Muscle of arm (tissue), 12 donors: ENCODE measurements around the gene STPG1. TPM values are rescaled to one million over a fixed set of nuclear protein-coding genes. Genes with fewer than 3 reads are reported as not detected.

Experiments
- DNase-seq: peaks from one replicate; pipeline ENCODE4 v3.0.0-alpha.2; 2013
- polyA plus RNA-seq, 12 donors: library from polyadenylated mRNA; unstranded; fragments of 120-200 nt; gene quantifications; one replicate each; pipeline ENCODE4 v1.2.1, GENCODE V29; 2013; ENCODE audit not compliant: insufficient read length in 12 of 12

Gene STPG1
- polyA plus RNA-seq, 12 donors: 1.1 to 5.2 (median 1.5) TPM; not detected in 2

DNA sequence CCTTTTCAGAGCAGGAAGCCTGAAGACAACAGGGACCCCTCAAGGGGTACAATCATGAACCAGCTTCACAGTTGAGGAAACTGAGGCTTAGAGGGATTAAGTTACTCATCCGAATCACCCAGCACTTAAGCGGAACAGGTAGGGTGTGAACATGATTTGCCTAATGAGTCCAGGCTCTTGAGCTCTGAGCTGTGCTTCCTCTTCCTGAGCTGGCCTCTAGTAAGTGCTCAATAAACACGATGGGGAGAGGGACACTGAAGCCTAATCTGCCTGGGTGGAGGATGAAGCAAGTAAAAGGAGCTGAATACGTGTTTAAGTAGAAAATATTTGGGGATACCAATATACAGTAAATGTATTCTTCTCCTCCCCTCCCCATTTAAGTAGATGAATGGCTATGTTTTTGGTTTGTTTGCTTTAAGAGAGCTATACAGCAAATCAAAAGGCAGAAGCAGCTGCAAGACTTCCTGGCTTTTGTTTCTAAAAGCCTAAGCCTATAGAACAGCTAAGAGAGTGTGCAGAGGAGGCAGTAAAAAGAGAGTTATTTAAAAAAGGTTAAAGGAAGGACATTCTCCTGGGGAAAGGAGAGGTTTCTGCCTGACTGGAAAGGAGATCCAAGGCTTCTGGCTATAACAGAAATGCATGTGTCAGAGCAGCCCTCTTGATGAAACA is 20.5 kb downstream of the STPG1 start:
- DNase-seq: no peak

- no peak for DNase-seq
These were observed 21.0 kb downstream of the STPG1 start for GRCh38 chr1:24392604-24392946.

GRCh38 chr1:24391882-24392603 is 21.5 kb downstream of the STPG1 start:
- DNase-seq: peak; percentile 35

GRCh38 chr1:24390924-24391782 is 22.4 kb downstream of the STPG1 start:
- DNase-seq: peak; percentile 71

DNA sequence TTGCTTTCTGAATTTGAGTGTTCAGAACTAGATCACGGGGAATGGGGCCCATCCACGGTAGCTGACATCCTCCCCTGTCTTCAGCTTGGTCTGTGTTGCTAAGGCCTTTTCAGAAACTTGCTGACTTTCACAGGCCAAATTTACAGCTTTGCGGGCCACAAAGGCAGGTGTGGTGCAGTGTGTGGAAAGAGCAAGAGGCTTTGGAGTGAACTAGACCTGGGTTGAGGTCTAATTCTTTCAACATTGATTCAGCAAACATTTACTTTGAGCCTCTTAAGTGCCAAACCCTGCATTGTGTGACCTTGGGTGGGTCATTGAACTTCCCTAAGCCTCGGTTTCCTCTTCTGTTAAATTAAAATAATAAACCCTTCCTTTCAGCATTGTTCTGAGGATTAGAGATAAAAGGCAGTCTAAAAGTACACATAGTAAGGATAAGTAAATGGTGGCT is 24.3 kb downstream of the STPG1 start:
- DNase-seq: no peak

GRCh38 chr1:24388331-24388885 is 25.2 kb downstream of the STPG1 start:
- DNase-seq: no peak

DNA sequence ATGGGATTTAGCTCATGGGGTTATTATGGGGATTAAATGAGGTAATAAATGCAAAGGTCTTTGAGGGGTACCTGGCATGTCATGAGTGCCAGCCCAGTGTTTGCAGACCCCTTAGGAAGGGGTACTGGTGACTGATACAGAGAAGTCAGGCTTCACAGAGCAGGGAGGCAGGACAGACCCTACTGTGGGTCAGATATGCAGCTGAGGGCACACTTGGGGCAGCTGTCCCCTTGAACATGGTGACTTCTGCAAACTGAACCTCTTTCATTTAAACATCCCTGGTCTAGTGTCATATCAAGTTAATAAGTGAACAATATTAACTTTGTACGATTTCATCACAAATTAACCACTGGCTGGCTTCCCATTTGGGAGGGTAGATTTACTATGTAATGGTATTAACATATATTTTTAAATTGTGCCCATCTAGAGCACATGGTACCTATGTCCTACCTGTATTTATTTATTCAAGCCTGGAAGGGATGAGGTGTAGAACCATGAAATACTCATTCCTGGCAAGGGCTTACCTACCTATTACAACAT is 25.9 kb downstream of the STPG1 start:
- DNase-seq: no peak

DNA sequence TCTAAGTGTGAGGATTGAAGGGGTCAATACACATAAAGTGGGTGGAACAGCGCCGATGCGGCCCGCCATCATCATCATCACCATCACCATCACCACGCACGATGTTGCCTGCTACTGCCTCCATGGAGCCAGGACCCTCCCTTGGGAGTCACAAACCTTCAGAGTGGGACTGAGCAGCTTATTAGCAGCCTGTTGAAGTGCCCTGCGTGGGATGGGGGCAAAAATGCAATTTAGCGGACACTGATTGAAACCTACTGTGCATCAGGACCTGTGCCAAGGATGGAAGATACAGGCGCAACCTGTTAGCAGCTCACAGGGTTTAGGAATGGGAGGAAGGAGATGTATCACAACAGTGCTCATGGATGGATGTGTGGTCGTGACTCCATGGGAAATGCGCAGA is 26.7 kb downstream of the STPG1 start:
- no peak for DNase-seq

DNA sequence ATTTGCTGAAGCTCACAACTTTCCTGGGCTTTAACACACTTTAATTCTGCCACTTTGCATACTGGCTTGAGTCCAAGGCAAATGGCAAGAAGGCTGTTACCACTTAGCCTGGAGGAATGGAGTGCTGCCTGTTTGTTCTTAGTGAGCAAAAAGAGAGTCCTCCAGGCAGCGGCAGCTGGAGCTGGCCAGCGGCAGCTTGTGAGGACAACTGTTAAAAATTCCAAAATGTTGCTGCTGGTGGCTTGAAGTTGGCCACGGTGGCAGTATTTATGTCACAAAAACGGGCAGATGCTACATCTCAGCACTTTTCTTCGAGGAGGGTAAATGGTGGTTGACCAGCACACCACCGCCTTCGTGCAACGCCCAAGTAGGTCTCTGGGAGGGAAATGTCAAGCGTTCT is 27.3 kb downstream of the STPG1 start:
- no peak for DNase-seq

DNA sequence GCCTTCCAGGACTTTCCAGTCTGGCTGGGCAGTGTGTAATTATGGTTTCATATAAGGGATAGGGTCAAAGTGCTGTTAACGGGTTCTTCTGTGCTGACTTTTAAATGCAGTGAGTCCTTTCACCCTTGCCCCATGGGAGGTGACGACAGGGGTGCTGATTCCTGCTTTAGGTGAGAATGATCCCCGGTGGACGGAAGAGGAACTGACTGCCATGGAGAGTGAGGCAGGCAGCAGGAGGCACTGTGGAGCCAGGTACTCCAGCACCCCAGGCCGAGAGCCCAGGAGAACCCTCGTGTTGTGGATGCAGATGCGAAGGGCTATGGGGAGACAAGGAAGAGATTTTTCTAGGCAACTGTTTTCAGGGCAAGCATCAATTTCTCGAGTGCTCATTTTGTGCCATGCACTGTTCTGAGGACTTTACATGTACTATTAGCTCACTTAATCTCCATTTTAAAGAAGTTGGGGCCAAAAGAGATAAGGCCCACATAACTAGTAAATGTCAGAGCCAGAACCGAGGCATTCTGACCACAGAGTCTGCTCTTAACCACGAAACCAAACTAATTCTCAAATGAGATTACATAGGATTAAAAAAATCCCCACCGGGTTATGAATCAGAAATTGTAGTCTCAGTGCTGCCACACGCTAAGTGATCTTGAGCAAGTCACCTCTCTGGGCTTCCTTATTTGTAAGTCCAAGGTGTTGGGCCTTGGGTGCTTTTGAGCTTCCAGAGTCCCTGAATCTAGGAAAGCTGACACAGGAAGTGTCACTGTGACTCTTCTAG is 28.2 kb downstream of the STPG1 start:
- no peak for DNase-seq

DNA sequence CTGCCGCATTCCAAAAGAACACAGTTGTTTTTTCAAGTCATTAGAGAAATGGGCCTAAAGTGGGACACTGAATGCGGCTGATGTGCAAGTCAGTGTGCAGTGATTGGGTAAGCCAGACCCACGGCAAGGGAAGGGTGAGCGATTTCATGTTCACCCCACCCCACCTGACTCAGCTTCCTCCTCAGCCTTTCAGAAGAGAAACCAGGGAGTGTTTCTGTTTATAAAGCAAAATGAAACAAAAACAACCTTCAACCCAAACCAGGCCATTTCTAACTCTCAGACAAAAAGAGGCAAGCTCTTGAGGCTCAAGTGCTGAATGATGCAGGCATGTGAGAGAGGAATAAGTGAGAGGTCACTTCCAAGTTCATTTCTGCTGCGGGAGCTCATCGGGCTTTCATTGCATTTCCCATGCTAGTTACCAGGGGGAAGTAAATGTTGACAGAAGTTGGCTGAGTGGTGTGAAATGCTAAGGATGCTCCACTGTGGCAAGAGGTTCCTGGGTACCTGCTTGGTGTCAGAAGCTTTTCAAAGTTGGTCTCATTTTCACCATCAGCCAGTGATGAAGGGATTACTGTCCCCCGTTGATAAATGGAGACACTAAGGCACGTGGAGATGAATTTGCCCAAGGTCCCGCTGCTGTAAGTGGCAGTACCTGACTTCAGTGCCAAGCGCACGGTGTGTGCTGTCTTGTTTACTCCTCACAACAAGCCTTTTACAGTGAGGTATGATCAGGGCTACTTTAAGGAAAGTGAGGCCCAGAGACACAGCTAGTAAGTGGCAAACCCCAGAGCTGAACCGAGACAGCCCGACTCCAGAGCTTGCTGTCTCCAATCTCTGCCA is 29.1 kb downstream of the STPG1 start:
- no peak for DNase-seq

- DNase-seq: no peak
These were observed 30.1 kb downstream of the STPG1 start for GRCh38 chr1:24383381-24383940.

- DNase-seq: no peak
These were observed 31.4 kb downstream of the STPG1 start for GRCh38 chr1:24382165-24382577.

DNA sequence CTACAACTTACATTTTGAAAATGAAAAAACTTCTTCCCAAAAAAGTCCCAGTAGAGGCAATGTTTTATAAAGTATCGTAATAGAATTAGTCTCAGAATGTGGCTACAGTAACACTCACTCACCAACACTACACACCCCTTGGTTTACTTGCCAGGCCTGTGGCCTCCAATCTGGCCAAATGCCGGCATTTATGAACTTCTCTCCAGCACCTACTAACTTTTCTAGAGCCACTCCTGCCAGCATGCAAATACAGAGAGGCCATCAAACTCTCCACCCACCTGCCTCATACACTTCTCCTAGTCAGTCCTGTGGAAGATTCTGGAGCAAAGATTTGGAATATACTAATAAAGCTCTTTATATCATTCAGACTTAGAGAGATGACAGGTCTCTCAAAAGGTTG is 32.3 kb downstream of the STPG1 start:
- no peak for DNase-seq

DNA sequence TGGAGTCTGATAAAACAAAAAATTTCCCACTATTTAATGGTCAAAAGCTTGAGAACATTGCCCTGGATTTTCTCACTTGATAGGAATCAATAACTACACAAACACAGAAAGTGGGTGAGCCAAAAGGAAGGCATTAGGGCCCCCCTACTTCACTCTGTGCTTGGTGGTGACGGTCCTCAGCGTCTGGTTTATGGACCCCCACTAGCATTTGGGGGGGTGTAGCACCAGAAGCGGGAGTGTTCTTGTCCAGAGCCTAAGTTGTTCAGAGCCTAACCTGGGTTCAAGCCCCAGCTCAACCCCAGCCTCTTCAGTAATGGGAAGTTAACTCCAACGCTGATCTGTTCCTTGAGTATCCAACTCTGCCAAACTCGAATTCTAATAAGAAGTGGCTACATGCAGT is 33.1 kb downstream of the STPG1 start:
- DNase-seq: no peak

DNA sequence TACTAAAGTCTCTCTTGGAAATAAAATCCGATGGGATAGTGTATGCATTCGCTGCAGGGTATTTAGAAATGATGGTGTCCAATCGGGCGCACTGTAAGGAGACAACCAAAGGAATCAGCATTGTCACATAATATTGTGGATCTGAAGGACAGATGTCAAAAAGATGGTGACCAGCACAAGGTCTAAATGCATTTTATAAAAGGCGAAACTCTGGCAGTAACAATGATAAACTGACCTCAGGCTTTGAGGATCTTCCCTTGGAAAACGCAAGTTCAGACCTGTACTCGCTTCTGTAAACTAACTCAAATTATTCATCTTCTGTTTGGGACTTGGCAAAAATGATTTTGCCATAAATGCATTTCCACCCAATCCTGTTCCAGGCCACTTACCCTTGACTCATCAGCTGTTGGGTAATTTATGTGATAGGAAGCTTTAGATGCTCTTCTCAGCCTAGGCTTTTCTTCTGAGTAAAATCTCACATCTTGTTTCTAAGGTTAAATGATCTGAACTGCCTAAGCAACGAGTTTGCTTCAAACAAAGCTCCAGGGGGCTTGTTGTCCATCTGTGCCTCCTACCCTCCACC is 33.8 kb downstream of the STPG1 start:
- DNase-seq: no peak

DNA sequence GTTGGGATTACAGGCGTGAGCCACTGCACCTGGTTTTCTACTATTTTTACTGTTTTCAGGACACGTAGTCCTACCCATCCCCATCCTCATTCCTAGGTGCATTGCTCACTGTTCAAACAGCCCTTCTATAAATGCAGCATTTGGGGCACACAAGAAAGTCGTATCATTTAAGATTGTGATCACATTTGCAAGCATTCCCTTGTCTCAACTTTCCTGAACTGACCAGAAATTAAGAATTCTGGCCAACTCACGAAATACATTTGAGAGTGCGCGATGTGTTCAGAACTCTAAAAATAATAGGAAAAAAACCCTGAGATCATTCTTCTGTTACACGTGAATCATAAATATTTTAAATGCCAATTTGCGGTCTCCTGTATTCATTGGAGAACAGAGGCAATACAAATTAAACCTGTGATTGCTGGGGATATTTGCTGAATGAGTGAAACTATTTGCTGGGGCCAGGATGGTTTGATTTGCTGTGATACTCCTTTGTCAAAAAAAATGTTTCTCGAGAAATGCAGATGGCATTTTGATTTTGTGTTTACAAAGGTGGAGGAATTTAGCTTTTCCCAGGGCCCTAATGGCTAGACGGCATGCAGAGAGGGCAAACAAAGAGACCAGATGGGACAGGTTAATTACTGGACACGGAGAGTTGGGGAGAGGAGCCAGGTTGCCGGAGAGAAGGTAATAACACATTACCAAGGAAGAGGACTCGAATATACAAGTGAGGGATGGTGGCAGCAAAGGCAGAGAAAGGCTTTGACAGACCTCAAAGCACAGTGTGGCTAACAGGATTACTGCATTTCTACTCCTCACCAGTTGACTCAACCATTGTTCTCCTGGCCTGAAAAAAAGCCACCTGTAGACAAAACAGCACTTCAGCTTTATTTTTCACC is 38.4 kb downstream of the STPG1 start:
- no peak for DNase-seq

GRCh38 chr1:24373710-24374109 is 39.9 kb downstream of the STPG1 start:
- DNase-seq: no peak
